NCI-H2196 (cell line): ENCODE measurements around the gene CYP3A4.
"Not testable (repeated sequence)": the region's sequence is repeated elsewhere in the genome, so short reads cannot be mapped to it uniquely, and the experiment has no call there.

Source experiments
- DNase-seq: peaks from one replicate; lab custom pipeline; 2025; ENCODE audit not compliant: unreplicated experiment; lab: John Stamatoyannopoulos, UW

Gene CYP3A4

DNA sequence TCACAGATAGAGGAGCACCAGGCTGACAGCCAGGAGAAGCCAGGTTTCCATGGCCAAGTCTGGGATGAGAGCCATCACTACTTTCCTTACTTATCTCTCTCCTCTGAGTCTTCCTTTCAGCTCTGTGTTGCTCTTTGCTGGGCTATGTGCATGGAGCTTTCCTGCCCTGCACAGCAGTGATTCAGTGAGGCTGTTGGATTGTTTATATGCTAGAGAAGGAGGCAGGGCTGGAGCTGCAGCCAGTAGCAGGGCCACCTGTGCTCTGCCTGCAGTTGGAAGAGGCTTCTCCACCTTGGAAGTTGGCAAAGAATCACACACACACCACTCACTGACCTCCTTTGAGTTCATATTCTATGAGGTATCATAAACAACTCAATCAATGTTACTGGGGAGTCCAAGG, at the start of gene CYP3A4:
CYP3A4 (minus strand) TSS at position 178 of the 400 bp plus-strand sequence; CDS start at position 75, 103 bp downstream.
- DNase-seq, result no peak

DNA sequence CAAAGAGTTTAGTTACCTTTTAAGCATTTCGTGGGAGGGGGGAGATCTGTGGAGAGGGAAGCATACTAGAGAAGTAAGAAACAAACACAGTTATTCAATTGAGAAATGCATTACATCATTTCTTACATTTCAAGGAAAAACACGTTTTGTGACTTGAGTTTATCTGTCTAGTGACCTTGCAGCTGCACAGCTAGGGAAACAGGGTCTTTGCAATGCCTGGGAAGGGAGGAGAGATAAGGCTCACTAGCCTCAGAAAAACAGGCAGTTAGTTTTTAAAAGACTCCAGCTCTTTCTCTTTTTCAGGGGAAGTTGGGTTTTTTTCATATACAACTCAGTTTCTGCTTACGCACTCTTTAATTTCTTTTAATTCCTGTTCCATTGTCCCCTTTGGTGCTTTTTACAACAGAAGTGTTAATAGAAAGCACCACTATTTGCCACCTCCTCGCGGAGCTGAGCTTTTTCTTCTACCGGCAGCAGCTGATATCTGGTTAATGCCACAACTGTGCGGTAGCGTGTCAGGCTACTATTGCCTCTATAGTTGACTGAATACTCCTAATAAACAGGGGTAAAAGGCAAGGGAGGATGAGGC, 49.4 kb upstream of the CYP3A4 start:
- DNase-seq, result no peak

DNA sequence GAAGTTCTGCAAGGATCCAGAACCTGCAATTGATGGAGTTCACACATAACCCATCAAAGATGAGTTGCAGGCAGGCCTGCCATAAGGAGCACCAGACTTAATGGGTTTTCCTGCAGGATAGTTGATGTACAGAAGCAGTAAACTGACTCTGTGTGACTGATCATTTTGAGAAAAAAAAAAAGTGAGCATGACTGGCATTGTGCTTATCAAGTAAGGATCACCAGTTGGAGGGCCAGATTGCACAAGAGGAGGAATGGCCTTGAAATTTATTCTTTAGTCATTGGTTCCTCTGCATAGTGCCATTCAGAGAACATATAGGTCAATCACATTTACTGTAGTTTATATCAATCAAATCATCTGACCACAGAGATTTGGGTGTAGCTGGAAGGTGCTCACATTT, 47.6 kb upstream of the CYP3A4 start:
- DNase-seq, result no peak

DNA sequence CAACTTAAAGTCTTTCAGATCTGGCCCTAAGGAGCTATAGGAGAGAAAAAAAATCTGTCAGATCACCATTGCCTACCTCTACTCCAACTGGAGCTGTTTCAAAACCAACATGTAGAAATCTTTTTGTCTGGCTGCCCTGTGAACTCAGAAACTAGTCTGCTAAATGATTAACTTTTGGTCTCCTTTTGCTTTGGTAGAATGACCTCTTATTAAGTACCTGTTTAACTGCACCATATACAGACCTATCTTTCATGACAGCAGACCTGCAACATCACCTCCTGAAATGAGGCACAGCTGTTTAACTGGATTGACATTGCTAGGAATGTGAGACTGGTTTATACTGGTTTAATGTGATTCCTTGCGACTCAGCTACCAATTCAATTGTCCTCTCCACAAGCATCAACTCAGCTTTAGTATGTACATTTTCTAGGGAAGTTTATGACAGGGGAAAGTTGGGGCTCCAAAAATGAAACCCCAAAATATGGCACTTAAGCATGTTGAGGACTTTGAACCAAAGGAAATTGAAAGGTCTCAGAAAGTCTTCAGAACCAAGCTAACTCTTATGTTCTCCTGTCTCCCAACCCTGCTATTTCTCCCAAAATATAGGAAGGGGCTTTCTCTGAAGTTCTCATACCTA, 45.7 kb upstream of the CYP3A4 start:
- no peak for DNase-seq

DNA sequence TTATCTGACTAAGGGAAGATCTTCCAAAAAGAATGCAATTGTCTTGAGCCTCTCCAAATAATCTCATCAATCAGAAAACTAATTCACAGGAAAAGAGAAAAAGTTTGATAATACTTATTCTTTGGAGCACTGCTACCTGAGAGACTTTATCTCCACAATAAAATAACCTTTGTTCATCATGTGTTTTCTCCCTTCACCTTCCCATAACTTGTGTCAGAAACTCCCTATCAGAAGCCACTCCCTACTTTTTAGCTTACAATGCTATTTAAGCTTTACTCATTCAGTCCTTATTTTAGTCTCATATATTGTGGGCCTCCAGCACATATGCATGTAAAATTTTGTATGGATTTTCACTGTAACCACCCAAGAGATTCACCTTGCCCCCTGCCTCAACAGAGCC, 44.8 kb upstream of the CYP3A4 start:
- no peak for DNase-seq

DNA sequence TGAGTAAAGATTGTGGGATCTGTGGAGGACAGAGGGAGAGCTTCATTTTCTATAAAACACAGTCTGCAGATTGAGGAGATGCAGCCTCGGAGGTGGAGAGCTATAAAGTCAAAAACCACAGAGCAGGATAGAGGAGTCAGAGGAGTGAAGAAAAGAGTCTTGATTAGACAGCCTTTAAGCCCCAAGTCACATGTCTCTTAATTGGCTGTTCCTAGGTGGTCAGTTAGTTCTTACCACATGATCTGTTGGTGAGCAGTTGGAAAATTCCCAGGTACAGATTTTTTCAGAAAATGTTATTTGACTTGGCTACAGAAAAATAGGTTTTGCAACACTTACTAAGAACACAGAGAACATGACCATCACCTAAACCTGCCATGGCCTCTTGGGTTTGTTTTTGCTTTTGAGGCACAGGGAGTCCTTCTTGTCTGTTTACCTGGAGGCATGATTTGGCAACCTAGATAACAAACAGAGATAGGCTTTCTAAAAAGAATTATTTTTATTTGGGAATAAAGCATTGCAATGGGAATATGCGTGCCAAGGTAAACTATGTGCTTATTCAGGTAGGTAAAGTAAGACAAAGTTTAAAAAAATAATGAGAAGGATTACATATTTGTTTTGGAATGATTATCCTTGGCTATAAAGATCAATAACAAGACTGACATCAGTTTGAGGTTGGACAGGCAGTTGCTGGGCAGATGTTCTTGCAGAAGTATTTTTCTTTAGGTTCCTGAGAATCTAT, 43.2 kb upstream of the CYP3A4 start:
- DNase-seq, result no peak

DNA sequence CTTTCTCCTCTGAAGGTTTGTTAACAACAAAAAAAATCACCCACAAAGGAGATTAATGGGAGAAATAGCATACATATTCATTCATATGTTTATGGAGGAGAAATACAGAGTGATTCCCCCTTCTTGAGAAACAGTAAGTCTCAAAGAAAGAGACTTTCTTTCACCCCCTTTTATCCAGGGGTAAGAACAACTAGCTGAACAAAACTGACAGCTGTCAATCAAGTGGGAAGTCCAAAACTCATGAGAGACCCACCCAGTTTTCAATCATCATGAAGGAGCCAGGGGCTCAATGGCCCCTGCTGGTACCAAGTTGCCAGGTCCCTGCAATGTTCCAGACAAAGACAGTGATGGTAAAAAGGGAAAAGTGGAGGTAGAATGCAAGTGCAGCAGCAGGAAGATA, 41.9 kb upstream of the CYP3A4 start:
- DNase-seq, result no peak

DNA sequence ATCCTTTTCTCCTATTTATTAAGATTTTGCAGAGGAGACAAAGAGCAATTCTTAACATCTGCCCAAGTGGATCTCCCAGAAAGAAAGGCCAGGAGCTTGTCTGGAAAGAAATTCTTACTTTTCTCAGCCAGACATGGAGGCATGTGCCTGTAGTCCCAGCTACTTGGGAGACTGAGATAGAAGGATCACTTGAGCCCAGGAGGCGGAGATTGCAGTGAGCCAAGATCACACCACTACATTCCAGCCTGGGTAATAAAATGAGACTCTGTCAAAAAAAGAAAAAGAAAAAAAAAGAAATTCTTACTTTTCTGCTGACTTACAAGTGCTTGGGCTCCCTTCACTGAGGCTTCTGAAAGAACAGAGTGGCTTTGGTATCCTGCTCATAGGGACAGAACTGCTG, 41.5 kb upstream of the CYP3A4 start:
- no peak for DNase-seq

DNA sequence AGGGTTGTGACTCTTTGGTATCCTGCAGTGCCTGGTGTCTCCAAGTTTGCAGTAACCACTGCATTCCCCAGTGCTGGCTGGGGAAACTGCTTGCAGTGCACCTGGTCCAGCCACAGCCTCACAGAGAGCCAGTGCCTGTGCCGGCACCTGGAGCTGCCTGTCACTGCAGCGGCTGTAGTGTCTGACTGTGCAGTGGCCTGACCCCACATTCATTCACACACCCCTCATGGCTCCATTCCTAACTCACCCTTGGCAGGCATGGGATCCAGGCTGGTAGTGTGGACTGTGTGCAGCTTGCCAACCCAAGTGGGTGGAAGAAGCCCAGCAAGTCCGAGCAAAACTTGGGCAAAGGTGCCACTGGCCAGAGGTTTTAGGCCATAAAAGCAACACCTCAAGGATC, 40.1 kb upstream of the CYP3A4 start:
- no peak for DNase-seq

DNA sequence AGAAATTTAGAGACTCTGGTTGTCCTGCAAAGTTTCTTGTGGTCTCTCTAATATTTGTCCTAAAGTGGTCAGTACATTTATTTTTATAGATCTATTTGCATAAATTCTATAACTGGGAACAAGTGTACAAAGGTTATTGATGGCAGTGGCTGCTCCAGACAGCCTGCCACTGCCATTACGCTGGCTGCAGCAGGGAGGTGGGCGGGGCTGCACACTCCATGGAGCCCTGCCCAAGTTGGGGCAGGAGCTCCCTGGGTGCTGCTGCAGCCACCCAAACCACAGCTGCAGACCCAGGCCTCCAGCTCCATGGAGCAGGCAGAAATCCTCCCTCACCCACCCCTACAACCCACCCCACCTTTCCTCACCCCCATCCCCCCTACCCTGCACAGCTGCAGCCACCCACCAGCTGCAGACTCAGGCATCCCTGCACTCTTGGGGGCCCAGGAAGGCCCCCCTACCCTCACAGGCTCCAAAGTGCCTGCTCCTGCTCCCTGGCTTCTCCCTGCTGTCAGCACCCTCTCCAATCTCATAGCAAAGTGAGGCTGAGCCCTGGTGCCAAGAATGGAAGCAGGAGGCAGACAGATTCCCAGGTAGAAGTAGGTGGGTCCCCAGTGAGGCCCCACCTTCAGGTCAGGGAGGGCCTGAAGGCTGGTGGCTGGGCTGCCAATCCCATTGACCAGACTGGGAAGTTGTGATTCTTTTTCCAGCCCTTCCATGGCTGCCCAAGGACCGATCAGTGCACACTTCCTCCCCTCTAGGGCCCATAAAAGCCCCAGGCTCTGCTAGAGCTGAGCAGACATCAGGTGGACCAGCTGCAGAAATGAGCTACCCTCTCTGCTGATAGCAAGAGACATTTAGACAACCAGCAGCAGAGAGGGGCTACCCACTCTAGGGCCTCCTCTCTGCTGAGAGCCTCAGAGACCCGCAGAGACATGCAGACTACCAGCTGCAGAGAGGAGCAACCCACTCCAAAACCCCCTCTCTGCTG, 39.0 kb upstream of the CYP3A4 start:
- DNase-seq, result no peak

DNA sequence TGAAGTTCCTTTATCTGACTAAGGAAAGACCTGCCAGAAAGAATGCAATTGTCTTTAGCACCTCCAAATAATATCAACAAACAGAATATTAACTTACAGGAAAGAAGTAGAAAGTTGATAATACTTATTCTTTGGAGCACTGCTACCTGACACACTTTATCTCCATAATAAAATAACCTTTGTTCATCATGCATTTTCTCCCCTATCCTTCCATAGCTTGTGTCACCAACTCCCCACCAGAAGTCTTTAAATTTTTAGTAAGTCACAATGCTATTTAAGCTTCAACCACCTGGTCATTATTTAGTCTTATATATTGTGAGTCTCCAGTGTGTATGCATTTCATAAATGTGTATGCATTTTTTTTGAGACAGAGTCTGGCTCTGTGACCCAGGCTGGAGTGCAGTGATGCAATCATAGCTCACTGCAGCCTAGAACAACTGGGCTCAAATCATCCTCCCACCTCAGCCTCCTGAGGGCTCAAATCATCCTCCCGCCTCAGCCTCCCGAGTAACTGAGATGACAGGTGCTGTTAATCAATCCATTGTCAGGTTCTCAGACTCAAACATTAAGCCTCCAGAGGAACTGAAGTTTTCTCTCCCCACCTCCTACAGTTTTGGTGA, 36.5 kb upstream of the CYP3A4 start:
- no peak for DNase-seq

DNA sequence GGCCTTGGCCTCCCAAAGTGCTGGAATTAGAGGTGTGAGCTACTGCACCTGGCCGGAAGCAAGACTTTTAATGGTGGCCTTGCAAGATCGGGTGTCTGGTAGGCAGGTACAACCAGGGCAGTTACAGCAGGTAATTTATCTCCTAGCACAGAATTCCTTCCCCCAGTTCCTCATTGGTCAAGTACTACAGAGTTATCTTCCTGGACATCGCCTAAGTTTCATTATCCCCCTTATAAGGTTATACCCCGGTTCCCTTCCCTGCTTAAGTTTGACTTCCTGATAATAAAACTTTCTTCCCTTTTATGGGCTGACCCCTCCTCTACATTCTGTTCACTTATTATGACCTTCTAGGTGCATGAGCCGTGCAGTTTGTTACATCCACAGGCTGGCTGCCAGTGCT, 24.8 kb upstream of the CYP3A4 start:
- no peak for DNase-seq

DNA sequence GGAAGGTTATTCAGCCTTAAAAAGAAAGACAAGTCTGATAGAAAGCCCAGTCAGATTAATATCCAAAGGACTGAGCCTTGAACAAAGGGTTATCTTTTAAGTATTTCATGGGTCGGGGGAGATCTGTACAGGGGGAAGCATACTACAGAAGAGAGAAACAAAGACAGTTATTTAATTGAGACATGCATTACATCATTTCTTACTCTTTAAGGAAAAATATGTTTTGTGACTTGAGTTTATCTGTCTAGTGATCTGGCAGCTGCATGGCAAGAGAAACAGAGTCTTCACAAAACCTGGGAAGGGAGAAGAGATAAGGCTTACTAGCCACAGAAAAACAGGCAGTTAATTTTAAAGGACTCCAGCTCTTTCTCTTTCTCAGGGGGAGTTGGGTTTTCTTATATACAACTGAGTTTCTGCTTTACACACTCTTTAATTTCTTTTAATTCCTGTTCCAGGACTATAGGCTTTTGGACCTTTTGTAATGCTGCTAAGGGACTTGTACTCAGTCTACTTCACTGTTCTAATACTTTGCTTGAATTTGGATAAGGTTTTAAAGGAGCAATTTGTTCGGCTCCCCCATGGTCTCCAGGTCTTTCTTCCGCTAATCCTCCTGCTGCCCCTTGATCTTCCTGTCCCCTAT, 23.0 kb upstream of the CYP3A4 start:
- DNase-seq, result no peak

DNA sequence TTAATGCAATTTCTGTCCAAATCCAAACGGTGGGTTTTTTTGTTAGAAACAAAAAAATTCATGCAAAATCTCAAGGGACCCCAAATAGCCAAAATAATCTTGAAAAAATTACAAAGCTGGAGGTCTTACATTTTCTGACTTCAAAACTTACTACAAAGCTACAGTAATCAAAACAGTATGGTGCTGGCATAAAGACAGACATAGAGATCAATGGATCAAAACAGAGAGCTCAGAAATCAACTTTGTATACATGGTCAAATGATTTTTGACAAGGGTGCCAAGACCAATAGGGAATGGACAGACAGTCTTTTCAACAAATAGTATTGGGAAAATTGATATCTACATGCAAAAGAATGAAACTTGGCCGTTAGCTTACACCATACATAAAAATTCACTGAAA, 21.7 kb upstream of the CYP3A4 start:
- DNase-seq, result no peak

DNA sequence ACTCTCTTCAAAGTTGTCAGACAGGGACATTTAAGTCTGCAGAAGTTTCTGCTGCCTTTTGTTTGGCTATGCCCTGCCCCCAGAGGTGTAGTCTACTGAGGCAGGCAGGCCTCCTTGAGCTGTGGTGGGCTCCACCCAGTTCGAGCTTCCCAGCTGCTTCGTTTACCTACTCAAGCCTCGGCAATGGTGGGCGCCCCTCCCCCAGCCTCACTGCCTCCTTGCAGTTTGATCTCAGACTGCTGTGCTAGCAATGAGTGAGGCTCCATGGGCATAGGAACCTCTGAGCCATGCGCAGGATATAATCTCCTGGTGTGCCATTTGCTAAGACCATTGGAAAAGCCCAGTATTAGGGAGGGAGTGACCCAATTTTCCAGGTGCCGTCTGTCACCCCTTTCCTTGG, 19.1 kb upstream of the CYP3A4 start:
- DNase-seq, result not testable (repeated sequence)

DNA sequence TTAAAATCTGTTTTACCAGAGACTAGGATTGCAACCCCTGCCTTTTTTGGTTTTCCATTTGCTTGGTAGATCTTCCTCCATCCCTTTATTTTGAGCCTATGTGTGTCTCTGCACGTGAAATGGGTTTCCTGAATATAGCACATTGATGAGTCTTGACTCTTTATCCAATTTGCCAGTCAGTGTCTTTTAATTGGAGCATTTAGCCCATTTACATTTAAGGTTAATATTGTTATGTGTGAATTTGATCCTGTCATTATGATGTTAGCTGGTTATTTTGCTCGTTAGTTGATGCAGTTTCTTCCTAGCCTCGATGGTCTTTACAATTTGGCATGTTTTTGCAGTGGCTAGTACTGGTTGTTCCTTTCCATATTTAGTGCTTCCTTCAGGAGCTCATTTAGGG, 17.4 kb upstream of the CYP3A4 start:
- DNase-seq, result not testable (repeated sequence)

DNA sequence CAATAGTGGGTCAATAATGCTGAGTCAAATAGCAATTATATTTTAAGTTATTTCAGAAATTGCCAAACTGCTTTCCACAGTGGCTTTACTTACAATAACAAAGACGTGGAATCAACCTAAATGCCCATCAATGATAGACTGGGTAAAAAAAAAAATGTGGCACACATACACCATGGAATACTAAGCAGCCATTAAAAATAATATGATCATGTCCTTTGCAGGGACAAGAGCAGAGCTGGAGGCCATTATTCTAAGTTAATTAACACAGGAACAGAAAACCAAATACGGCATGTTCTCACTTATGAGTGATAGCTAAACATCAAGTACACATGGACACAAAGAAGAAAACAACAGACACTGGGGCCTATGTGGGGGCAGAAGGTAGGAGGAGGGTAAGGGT, 15.0 kb upstream of the CYP3A4 start:
- no peak for DNase-seq

DNA sequence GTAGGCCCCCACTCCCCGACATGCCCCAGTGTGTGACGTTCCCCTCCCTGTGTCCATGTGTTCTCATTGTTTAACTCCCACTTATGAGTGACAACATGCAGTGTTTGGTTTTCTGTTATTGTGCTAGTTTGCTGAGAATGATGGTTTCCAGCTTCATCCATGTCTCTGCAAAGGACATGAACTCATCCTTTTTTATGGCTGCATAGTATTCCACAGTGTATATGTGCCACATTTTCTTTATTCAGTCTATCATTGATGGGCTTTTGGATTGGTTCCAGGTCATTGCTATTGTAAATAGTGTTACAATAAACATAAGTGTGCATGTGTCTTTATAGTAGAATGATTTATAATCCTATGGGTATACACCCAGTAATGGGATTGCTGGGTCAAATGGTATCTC, 11.9 kb upstream of the CYP3A4 start:
- not testable (repeated sequence) for DNase-seq

DNA sequence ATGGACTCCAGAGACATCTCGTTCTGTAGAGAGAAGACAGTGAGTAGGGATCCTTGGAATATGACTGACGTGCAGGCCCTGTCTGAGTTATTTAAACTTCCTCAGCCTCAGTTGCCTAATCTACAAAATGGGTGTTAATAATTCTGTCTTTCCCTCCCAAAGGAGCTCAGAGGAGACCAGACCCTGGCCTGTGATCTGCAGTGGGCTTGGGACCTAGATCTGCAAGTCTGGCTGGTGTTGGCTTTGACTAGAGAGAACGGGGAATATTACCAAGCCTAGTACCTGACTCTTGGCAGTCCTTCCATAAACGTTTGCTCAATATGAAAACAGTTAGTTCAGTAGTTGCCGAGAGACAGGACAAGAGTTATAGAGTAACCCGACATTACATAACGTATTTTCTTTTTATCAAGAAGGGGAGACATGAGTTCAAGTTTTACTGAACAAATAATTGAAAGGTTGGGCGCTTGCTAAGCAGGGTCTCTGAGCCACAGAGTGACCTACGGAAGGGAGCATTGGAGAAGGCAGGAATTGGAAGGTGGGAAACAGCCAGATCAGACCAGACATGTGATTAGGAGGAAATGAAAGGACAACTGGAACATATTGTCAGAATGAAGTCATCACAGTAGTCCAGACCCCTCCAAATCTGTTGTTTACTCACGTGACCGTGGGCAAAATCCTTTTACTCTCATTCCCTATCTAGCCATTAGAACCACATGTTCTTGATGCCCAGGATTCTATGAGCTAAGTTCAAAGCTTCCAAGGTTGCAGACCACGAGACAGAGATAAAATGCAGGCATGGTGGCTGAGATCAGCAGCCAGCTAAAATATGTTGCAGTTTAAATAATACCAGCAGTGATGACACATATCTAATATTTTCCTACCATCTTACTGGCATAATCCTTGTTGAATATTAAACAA, 10.9 kb upstream of the CYP3A4 start:
- DNase-seq, result no peak
